CD4-positive, alpha-beta T cell treated with Interleukin-10 for 1 hour (primary cell): Measurements from ENCODE around the gene C15orf39.
"Not testable (repeated sequence)": the region's sequence is repeated elsewhere in the genome, so short reads cannot be mapped to it uniquely, and the experiment has no call there.

Experiments used
- DNase-seq: peaks from one replicate; pipeline ENCODE4 v3.0.0-alpha.2; 2020

C15orf39 gene

GRCh38 chr15:75232826-75233503 lies 31.3 kb downstream of the C15orf39 start:
- DNase-seq = no peak

GRCh38 chr15:75233504-75234190 lies 32.0 kb downstream of the C15orf39 start:
- no peak for DNase-seq

- DNase-seq = no peak
These were observed 32.6 kb downstream of the C15orf39 start for GRCh38 chr15:75234191-75234810.

GRCh38 chr15:75235051-75235673 lies 33.5 kb downstream of the C15orf39 start:
- no peak for DNase-seq

GRCh38 chr15:75235760-75236729 lies 34.4 kb downstream of the C15orf39 start:
- DNase-seq = no peak

- no peak for DNase-seq
These were observed 35.8 kb downstream of the C15orf39 start for GRCh38 chr15:75237316-75237982.

- DNase-seq = no peak
These were observed 36.5 kb downstream of the C15orf39 start for GRCh38 chr15:75238150-75238549.

GRCh38 chr15:75245741-75246140 lies 44.1 kb downstream of the C15orf39 start:
- DNase-seq = not testable (repeated sequence)

GRCh38 chr15:75248991-75249390 lies 47.3 kb downstream of the C15orf39 start:
- not testable (repeated sequence) for DNase-seq

GRCh38 chr15:75249726-75250125 lies 48.0 kb downstream of the C15orf39 start:
- DNase-seq = no peak

GRCh38 chr15:75251343-75251742 lies 49.7 kb downstream of the C15orf39 start:
- DNase-seq = not testable (repeated sequence)

GRCh38 chr15:75252285-75252684 lies 50.6 kb downstream of the C15orf39 start:
- DNase-seq = not testable (repeated sequence)

GRCh38 chr15:75258034-75258433 lies 56.4 kb downstream of the C15orf39 start, which contains the start of gene GOLGA6C:
Gene GOLGA6C (plus strand): TSS chr15:75258334. CDS start chr15:75258599, 265 bp downstream.
- not testable (repeated sequence) for DNase-seq

GRCh38 chr15:75258620-75259343 lies 57.1 kb downstream of the C15orf39 start:
- not testable (repeated sequence) for DNase-seq

- not testable (repeated sequence) for DNase-seq
These were observed 58.2 kb downstream of the C15orf39 start for GRCh38 chr15:75259873-75260272.
